PC-3 (cell line): Measurements from ENCODE around the gene SLAMF1.

Source experiments
- CTCF ChIP-seq: fragments of 300-600 bp; sonication (generic); conservative IDR thresholded peaks from 2 replicates; pipeline ENCODE4 v1.5.1; 2017; ENCODE audit warnings: antibody characterized with exemption, low read depth, mild to moderate bottlenecking, low read length
- EZH2 ChIP-seq: fragments of 300-600 bp; sonication (generic); IDR thresholded peaks from one replicate; pipeline ENCODE4 v1.6.1; 2017; ENCODE audit warnings: antibody characterized with exemption, mild to moderate bottlenecking, low read length; ENCODE audit not compliant: unreplicated experiment
- EZH2phosphoT487 ChIP-seq: fragments of 300-600 bp; sonication (generic); IDR thresholded peaks from 2 replicates; pipeline ENCODE4 v1.6.1; 2018; ENCODE audit warnings: mild to moderate bottlenecking, antibody characterized with exemption, low read length, borderline replicate concordance

GRCh38 chr1:160662910-160663309 is 16.1 kb upstream of the SLAMF1 start:
- no peak for TF ChIP-seq CTCF
- TF ChIP-seq EZH2 = no peak
- no peak for TF ChIP-seq EZH2phosphoT487
